HG03060 (cell line): Measurements from ENCODE around the gene SOCS7.

Source experiments
- ATAC-seq: cut with Tn5 transposase; IDR thresholded peaks from one replicate; pipeline ENCODE4 v1.9.1; 2021; ENCODE audit warnings: low read depth, moderate number of reproducible peaks; ENCODE audit not compliant: unreplicated experiment

SOCS7 gene

GRCh38 chr17:38418062-38418692, 66.5 kb downstream of the SOCS7 start:
- ATAC-seq: no peak

GRCh38 chr17:38418693-38419507, 67.3 kb downstream of the SOCS7 start:
- ATAC-seq: no peak

GRCh38 chr17:38419508-38419981, 67.9 kb downstream of the SOCS7 start:
- ATAC-seq: no peak

GRCh38 chr17:38420518-38420917, 68.9 kb downstream of the SOCS7 start:
- no peak for ATAC-seq

GRCh38 chr17:38421171-38421841, 69.7 kb downstream of the SOCS7 start:
- no peak for ATAC-seq

- no peak for ATAC-seq
Measured at GRCh38 chr17:38421871-38422827, 70.5 kb downstream of the SOCS7 start.

- ATAC-seq: no peak
Measured at GRCh38 chr17:38424297-38424972, 72.8 kb downstream of the SOCS7 start.

GRCh38 chr17:38425031-38425430, 73.4 kb downstream of the SOCS7 start:
- ATAC-seq: no peak

- ATAC-seq: no peak
Measured at GRCh38 chr17:38425744-38426143, 74.1 kb downstream of the SOCS7 start.

GRCh38 chr17:38426441-38426840, 74.8 kb downstream of the SOCS7 start:
- ATAC-seq: no peak

GRCh38 chr17:38427160-38427949, 75.7 kb downstream of the SOCS7 start:
- ATAC-seq: no peak

GRCh38 chr17:38428112-38428642, 76.5 kb downstream of the SOCS7 start, which contains the start of gene ARHGAP23:
TSS of gene ARHGAP23 (plus strand) at chr17:38428464. CDS start at chr17:38428486, 22 bp downstream.
- ATAC-seq: no peak

GRCh38 chr17:38428643-38429371, 77.2 kb downstream of the SOCS7 start:
- no peak for ATAC-seq

GRCh38 chr17:38429476-38430100, 77.9 kb downstream of the SOCS7 start:
- no peak for ATAC-seq

- ATAC-seq: no peak
Measured at GRCh38 chr17:38430316-38430715, 78.7 kb downstream of the SOCS7 start.

- no peak for ATAC-seq
Measured at GRCh38 chr17:38430822-38431221, 79.2 kb downstream of the SOCS7 start.

GRCh38 chr17:38431346-38432145, 79.9 kb downstream of the SOCS7 start:
- no peak for ATAC-seq
